KG1 (cell line): ENCODE measurements around the gene WLS.
"Not testable (repeated sequence)": the region's sequence is repeated elsewhere in the genome, so short reads cannot be mapped to it uniquely, and the experiment has no call there.

Experiments used
- DNase-seq: peaks from one replicate; lab custom pipeline; 2025; lab: John Stamatoyannopoulos, UW

Gene WLS

GRCh38 chr1:68198752-68199151 lies 33.6 kb downstream of the WLS start:
- DNase-seq = no peak

DNA sequence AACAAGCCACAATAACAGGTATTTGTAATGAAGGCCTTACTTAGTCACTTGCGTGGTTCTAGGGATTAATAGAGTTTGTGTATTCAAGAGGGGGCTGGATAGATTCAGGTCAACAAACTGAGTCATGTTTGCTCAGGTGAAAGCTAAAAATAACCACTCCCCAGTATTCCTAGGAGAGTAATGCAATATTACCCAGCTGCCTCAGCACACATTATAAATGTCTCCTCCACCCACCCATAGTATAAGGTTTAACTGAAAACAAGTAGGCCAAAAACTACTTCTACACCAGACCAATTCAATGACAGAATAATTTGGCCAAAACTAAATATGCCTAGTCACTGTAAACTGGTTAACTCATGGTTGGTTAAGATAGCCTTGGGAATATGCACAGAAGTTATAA lies 34.4 kb downstream of the WLS start:
- no peak for DNase-seq

DNA sequence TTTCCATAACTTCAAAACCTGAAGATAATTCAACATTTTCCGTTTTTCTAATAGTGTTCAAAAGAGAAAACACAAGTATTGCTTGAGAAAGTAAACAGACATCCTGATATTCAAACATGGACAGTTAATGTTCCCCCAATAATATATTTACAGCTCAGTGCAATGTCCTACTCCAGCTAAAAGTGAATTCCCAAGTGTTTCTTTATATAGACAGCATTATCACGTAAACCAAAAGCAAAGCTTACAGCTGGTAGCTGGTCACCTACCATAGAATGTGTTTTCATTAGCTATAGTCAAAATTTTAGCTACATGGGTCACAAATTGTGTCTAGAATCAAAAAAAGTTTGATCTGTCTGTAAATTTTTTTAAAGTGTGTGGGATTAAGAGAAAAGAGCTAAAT lies 34.9 kb downstream of the WLS start:
- DNase-seq = no peak

- no peak for DNase-seq
Observed at GRCh38 chr1:68196676-68197075, 35.6 kb downstream of the WLS start.

DNA sequence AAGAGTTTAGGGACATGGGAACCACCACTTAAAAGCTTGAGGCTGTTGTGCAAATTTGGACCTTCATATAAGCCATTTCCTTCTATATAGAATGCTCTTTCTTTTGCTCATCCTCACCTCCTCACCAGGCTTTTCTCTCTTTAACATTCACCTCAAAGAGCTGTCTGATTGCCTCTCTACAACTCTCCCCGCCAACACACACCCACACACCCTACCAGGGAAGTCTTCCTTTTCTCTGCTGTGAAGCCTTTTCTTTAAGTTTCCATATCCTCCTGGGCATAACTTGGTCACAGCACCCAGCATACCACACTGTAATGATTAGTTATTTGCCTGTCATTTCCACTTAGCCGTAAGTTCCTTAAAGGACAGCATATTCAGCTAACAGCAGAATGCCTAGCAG lies 40.6 kb downstream of the WLS start:
- DNase-seq = no peak

- DNase-seq = no peak
Observed at GRCh38 chr1:68188644-68189340, 43.5 kb downstream of the WLS start.

GRCh38 chr1:68188060-68188538 lies 44.2 kb downstream of the WLS start:
- no peak for DNase-seq

DNA sequence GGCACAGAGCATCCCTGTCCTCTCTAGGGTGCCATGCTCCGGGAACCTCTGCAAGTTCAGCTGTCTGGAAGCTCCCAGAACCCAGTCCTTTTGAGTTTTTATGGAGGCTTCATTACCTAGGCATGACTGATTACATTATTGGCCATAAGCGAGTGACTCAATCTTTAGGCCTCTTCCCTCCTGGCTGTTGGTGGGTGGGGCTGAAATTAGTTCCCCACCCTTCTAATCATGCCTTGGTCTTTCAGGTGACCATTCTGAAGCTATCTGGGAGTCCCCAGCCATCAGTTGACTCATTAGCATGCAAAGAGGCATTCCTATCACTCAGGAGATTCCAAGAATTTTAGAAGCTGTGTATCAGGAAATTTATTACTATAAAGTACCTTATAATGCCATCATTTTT lies 46.6 kb downstream of the WLS start:
- DNase-seq = no peak

GRCh38 chr1:68183895-68184294 lies 48.4 kb downstream of the WLS start:
- DNase-seq = no peak

DNA sequence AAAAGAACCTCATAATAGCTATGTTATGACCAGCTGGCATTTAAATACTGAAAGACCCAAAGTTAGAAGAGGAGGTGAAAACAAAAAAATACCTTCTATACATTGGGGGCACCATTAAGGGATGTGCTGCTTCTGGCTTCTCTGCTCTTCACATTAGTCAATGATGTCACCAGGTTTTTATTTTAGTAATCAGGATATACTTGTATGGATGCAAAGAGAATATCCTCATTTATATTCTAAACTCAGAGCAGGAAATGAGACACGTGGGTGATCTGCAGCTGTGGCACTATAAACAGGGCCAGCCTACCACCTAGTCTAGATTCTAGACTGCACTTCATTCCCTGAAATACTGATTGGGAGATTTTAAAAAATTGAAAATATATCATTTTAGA lies 51.2 kb downstream of the WLS start:
- no peak for DNase-seq

DNA sequence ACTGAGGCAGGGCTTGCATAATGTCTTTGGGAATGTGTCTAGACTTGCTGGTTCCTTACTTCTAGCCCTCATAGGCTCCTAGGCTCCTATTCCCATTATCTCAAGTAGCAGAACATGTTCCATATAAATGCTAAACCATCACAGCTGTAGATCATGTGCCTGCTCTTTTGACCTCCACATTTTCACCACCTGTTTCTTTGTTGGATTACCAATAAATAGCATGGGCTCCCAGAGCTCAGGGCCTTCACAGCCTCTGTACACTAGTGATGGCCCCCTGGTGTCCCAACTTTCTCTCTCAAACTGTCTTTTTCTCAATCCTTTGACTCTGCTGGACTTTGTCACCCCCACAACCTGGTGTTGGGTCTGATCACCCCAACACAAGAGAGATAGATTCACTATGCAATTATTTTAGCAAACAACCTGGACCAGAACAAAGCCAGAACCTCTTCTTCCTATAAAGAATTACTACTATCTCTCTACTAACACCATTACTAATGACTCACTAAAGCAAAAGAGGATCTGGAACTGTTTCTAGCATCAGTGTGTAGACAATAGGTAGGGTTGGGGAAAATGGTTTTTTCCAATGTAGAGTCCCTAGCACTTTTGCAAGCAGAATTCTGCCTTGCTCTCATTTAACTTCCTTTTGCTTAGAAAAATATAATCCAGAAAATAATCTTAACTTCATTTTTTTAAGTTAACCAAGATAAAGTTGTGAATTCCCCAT lies 51.7 kb downstream of the WLS start:
- no peak for DNase-seq

DNA sequence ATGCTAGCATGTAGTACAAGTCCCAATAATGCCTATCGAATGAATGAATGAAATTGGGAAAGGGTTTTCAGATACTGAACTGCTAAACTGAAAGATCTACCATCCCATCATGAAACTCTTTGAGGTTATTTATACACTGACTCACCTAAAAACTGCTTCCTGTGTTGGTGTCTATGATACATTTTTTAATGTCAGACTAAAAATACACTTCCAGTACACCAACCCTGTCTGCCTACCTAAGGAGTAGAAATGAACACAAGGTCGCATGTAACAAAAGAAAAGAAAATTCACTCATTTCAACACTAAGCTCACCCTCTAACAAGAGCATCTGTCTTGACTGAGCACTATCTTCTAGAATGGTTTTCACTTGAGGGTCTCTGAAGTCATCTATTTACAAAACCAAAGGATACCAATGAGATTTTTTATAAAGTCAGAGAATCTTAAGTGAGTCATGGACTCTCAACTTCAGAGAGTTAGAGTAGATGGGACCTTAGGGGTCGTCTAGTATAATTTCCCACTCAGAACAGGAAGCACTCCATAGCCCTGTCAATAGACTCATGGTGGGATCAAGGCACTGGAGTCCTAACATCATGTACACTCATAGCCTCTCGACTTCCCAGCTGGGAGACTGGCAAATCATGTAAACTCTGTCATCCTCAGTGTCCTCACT lies 53.4 kb downstream of the WLS start:
- no peak for DNase-seq

DNA sequence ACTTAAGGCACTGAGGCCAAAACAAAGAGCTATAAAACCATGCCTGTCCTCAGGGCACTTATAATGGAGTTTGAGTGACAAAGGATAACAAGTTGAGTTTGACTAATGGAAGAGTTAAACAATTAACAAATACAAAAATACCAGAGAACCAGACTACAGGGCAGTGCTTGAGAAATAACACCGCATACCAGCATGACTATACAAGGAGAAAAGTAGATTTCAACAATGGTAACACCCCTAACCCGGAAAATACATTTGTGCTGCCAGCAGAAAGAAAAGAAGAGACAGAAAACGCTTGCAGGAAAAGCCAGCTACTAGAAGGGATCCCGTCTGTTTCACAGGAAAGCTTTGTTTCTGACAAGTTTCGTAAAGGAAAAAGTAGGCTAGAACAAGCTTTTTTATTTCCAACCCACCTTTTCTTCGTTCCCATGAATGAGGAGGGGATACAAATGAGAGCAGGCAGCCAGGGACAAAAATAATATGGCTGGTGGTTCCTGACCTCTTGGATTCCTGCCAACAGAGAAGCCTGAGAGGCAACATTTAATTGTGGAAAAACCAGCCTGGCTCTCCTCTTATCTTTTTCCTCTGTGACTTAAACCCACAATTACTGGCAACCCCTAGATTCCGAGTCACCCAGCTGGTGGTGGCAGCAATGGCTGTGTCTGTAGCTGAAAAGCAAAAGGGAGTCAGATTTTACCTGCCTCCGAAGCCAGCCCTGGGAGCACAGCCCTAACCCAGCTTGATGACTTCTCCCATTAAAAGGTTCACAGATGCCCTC lies 56.5 kb downstream of the WLS start:
- no peak for DNase-seq

DNA sequence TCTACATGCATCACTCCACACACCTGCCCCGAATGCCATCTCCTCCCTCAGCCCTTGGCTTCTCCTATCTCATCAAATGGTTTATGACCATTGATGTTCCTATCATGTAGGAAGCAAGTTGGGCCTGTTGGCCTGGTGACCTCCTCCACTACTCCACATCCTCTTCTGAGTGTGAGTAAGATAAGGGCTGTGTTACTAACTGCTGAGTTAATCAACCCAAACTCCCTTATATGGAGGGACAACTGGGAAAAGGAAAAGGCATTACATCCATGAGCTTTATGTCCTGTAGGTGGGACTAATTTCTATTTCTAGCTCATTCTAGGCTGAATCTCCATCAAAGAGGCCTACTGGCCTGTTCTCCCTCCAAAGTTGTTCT lies 57.6 kb downstream of the WLS start:
- no peak for DNase-seq

- no peak for DNase-seq
Observed at GRCh38 chr1:68173936-68174737, 58.2 kb downstream of the WLS start.

DNA sequence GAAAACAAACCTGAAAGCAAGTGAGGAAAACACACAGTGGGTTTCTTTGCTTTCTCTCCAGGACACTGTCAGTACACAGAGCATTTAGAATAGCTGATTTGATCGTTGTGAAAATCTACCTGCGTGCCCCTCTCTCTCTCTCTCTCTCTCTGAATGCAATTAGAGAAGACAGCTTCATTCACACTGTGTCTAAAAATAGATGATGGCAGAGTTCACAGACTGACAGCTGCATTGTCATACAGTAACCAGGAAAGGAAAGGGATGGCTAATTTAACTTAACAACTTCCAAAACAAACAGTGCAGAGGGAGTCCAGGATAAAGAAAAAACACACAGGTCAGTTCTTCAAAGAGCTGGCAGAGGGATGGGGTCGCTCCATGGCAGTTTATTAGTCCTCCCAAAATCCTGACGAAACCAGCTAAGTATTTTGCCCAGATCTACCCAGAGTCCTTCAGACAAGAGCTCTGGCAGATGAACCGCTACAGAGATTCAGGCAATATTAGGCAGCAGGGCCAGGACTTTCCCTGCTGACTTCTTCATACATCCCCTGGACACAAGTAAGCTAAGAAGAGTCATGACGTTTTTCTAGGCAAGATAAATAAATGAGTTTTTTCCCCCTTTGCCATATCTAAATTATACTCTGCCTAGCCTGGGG lies 58.9 kb downstream of the WLS start:
- DNase-seq = no peak

DNA sequence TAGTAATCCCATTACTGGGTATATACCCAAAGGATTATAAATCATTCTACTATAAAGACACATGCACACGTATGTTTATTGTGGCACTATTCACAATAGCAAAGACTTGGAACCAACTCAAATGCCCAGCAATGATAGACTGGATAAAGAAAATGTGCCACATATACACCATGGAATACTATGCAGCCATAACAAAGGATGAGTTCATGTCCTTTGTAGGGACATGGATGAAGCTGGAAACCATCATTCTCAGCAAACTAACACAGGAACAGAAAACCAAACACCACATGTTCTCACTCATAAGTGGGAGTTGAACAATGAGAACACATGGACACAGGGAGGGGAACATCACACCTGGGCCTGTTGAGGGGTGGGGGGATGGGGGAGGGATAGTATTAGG lies 60.5 kb downstream of the WLS start:
- DNase-seq = not testable (repeated sequence)

DNA sequence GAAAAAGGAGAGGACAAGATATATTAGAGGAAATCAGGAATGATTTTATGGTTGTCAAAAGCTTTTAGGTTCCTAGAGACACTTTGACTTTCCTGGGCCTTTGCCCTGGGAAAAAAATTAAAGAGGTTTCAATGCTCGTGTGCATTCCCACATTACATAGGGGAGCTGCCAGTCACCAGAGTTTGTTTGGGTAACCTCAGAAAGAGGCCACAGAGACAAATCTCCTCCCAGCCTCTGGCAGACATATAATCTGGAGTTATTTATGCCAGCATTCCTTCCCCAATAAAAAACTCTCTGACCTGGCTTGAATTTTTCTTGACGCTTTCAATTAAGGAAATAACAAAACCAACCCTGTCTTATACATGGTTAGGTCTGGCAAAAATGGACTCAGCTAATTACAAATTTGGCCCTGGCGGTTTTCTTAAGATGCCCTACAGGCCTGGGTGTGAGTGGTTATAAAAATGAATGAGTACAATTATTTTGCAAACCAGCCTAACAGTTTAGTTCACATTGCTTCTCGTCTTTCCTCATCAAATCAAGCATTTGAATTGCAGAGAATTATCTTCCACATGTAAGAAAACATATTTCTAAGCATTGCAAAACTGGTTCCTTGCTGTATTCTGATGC lies 63.7 kb downstream of the WLS start:
- DNase-seq = no peak

- no peak for DNase-seq
Observed at GRCh38 chr1:68167211-68167610, 65.1 kb downstream of the WLS start.

DNA sequence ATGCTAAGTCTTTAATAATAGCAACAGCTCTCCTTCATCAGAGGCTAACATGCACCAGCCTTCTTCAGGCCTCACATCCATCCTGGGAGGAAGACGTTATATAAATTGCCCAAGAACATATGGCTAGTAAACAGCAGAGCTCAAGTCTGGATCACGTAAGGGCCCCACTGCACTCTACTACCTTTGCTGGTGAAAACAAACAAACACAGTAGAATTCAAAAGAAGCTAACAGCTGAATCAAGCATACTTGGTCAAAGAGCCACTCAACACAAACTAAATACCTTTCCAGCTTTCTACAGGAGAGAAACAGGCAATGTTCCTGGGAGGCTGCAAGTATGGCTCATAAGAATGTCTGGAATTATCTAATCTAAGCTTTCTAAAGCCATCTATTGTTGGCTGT lies 66.0 kb downstream of the WLS start:
- no peak for DNase-seq

GRCh38 chr1:68165665-68166064 lies 66.7 kb downstream of the WLS start:
- DNase-seq = no peak
